ENCODE data around the gene SMARCD1. TPM values are rescaled to one million over a fixed set of nuclear protein-coding genes. Genes with fewer than 3 reads are reported as not detected.

Gene SMARCD1
- total and polyA plus RNA-seq, 7 donors, result 11.7 to 21.1 (median 16.4) TPM

GRCh38 chr12:50066402-50066801 lies 18.7 kb upstream of the SMARCD1 start:
- H3K36me3 ChIP-seq (ENCODE audit: insufficient read depth in 1 of 2, low read depth in 1 of 2), result no peaks in the 10 kb centered on the region
- no peak overlapping the region for H3K27ac ChIP-seq
- H3K4me3 ChIP-seq, result no peak overlapping the region
- H3K4me1 ChIP-seq, result no peaks in the 10 kb centered on the region
- ATAC-seq, result peak in 1 of 4 donors; percentile 52
- DNase-seq, result no peak
- H3K9me3 ChIP-seq, result no peaks in the 10 kb centered on the region
- TF ChIP-seq, protein P1, sequence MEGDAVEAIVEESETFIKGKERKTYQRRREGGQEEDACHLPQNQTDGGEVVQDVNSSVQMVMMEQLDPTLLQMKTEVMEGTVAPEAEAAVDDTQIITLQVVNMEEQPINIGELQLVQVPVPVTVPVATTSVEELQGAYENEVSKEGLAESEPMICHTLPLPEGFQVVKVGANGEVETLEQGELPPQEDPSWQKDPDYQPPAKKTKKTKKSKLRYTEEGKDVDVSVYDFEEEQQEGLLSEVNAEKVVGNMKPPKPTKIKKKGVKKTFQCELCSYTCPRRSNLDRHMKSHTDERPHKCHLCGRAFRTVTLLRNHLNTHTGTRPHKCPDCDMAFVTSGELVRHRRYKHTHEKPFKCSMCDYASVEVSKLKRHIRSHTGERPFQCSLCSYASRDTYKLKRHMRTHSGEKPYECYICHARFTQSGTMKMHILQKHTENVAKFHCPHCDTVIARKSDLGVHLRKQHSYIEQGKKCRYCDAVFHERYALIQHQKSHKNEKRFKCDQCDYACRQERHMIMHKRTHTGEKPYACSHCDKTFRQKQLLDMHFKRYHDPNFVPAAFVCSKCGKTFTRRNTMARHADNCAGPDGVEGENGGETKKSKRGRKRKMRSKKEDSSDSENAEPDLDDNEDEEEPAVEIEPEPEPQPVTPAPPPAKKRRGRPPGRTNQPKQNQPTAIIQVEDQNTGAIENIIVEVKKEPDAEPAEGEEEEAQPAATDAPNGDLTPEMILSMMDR (IDR thresholded peaks at IDR 0.05), result no peak
- intact Hi-C loops (cut with DNase I), result no loop called here
- no peaks in the 10 kb centered on the region for H3K27me3 ChIP-seq (ENCODE audit: insufficient read depth in 3 of 3, low read length in 2 of 3)
- WGBS, 3 donors, result 27 to 30% (median 27%) methylated on average over 5 of the region's 5 CpGs

DNA sequence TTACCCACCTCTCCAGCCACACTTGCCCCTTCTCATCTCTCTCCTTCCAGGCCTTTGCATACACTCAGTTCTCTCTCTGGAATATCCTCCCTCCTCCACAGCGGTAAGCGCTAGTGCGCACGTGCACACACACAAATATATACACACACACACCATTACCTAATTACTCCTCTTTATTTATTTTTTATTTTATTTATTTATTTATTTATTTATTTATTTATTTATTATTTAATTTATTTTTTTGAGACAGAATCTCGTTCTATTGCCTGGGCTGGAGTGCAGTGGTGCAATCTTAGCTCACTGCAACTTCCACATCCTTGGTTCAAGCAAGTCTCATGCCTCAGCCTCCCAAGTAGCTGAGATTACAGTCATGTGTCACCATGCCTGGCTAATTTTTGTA lies 16.1 kb upstream of the SMARCD1 start:
- DNase-seq (no peak), ATAC-seq (no peak)
- Histone ChIP-seq H3K4me3 (no peak overlapping the region), H3K36me3 (ENCODE audit: insufficient read depth in 1 of 2, low read depth in 1 of 2) (no peaks in the 10 kb centered on the region), H3K27me3 (ENCODE audit: insufficient read depth in 3 of 3, low read length in 2 of 3) (no peaks in the 10 kb centered on the region), H3K27ac (no peak overlapping the region), H3K4me1 (no peaks in the 10 kb centered on the region), H3K9me3 (no peaks in the 10 kb centered on the region)
- WGBS, 3 donors, result 97 to 100% (median 97%) methylated on average over 5 of the region's 5 CpGs
- TF ChIP-seq, protein P1 (IDR thresholded peaks at IDR 0.05), result no peak
- intact Hi-C loops (cut with DNase I), result no loop called here

DNA sequence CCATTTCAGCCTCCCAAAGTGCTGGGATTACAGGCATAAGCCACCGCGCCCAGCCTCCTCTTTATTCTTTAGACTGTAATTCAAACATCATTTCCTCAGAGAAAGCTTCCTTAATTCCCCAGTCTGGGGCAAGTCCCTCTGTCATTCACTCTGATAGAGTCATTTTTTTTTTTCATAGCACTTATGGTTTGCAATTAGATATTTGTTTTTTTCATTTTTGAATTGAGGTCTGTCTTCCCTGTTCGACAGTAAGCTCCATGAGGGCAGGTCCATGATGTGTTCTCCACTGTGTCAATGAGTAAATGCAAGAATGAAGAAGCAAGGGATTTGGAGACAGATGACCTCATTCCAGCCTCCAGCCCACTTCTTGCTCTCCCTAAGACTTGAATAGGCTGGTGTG lies 15.6 kb upstream of the SMARCD1 start:
- WGBS, 3 donors, result 97 to 100% (median 97%) methylated on average over 3 of the region's 3 CpGs
- Histone ChIP-seq H3K27ac (no peak overlapping the region), H3K4me3 (no peak overlapping the region), H3K9me3 (no peaks in the 10 kb centered on the region), H3K4me1 (no peaks in the 10 kb centered on the region), H3K36me3 (ENCODE audit: insufficient read depth in 1 of 2, low read depth in 1 of 2) (no peaks in the 10 kb centered on the region), H3K27me3 (ENCODE audit: insufficient read depth in 3 of 3, low read length in 2 of 3) (no peaks in the 10 kb centered on the region)
- ATAC-seq, result no peak
- TF ChIP-seq, protein P1 (IDR thresholded peaks at IDR 0.05), result no peak
- intact Hi-C loops (cut with DNase I), result no loop called here
- DNase-seq, result no peak

DNA sequence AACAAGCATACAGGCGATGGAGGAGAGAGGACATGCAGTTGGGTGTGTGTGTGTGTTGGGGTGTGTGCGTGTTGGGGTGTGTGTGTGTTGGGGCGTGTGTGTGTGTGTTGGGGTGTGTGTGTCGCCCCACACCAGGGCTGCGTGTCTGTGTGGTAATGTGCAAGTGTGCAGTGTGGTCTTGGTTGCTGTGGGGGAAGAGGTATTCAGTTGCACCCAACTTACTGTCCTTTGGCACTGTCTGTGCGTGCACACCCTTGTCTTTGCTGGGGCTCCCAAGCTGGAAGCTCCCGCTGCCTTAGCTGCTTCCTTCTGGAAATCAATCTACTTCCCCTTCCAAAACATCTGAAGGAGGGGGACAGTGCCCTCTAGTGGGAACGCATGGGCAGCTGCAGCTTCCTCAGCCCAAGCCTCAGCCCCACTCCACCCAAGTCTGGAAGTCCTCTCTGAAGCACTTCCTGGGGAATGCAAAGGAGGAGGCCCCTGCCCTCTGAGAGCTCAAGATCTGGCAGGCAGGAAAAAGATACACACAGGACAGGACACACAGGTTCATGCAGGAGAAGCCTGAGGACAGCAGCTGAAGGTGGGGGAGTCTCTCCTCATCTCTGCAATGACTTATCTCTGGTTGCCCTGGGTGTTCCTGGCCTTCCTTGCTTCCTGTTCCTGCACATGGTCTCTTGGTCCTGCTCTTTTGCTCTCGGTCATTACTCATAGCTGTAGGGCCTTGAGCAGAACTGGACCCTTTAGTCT lies 14.7 kb upstream of the SMARCD1 start:
- Histone ChIP-seq H3K36me3 (ENCODE audit: insufficient read depth in 1 of 2, low read depth in 1 of 2) (no peaks in the 10 kb centered on the region), H3K4me3 (no peak overlapping the region), H3K9me3 (no peaks in the 10 kb centered on the region), H3K27me3 (ENCODE audit: insufficient read depth in 3 of 3, low read length in 2 of 3) (no peaks in the 10 kb centered on the region), H3K4me1 (peaks cover 3% of the 10 kb centered on the region), H3K27ac (no peak overlapping the region)
- DNase-seq (peak; percentile 75 to 86), ATAC-seq (peak; percentile 73 to 84 (median 76))
- WGBS, 3 donors, result 39 to 50% (median 43%) methylated on average over 9 of the region's 9 CpGs
- TF ChIP-seq, protein P1 (IDR thresholded peaks at IDR 0.05), result peak; percentile 89
- intact Hi-C loops (cut with DNase I), result loop anchor here (1.0 to 5.0 kb wide), 4 partner anchors 31 to 198 kb away; no protein-coding TSS in a partner anchor
